ENCODE data around the gene GABBR2.

Gene GABBR2

DNA sequence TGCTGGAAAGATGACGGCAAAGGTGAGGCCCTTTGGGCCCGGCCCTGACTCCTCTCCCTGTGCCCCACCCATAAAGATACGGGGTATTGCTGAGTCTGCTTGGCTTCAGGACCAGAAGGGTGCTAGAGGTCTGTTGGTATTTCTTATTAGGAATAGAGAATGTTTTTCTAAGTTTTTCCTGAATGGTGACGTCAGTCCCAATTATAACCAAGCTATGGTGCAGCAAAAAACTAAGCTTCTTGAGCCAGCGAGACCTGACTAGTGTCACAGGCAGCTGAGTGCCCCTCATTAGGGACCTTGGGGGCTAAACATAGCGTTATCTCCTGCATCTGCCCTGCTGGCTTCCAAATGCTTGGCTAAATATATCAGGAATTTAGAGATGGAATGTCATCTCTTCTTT, 302.3 kb downstream of the GABBR2 start:
- TF ChIP-seq, protein P1, sequence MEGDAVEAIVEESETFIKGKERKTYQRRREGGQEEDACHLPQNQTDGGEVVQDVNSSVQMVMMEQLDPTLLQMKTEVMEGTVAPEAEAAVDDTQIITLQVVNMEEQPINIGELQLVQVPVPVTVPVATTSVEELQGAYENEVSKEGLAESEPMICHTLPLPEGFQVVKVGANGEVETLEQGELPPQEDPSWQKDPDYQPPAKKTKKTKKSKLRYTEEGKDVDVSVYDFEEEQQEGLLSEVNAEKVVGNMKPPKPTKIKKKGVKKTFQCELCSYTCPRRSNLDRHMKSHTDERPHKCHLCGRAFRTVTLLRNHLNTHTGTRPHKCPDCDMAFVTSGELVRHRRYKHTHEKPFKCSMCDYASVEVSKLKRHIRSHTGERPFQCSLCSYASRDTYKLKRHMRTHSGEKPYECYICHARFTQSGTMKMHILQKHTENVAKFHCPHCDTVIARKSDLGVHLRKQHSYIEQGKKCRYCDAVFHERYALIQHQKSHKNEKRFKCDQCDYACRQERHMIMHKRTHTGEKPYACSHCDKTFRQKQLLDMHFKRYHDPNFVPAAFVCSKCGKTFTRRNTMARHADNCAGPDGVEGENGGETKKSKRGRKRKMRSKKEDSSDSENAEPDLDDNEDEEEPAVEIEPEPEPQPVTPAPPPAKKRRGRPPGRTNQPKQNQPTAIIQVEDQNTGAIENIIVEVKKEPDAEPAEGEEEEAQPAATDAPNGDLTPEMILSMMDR (IDR thresholded peaks at IDR 0.05; ENCODE audit: low read depth, low read length): no peak
- H3K4me3 ChIP-seq (replicated peaks in 1 of 2; ENCODE audit: low read depth in 2 of 2, low read length in 2 of 2): no peak overlapping the region
- DNase-seq (ENCODE audit: low read depth in 2 of 2): no peak

DNA sequence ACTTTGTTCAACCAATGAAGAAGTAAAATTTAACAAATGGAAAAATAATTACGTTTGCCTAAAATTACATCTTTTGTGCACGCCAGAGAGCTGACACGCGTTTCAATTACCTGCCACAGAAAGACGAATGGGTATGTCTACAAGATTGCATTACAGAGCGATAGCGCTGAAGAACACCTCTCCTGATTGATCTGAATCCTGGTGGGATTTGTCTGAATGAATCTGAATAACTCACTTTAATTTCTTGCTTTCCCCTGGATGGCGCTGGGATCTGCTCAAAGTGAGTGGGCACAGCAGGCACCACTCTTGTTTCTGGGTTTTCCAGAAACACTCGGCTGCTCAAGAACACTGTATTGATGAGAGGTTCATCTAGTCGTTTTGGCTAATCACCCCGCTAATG, 304.5 kb downstream of the GABBR2 start:
- no peak overlapping the region for H3K4me3 ChIP-seq (replicated peaks in 1 of 2; ENCODE audit: low read depth in 2 of 2, low read length in 2 of 2)
- TF ChIP-seq, protein P1 (IDR thresholded peaks at IDR 0.05; ENCODE audit: low read depth, low read length): no peak
- no peak for DNase-seq (ENCODE audit: low read depth in 2 of 2)

DNA sequence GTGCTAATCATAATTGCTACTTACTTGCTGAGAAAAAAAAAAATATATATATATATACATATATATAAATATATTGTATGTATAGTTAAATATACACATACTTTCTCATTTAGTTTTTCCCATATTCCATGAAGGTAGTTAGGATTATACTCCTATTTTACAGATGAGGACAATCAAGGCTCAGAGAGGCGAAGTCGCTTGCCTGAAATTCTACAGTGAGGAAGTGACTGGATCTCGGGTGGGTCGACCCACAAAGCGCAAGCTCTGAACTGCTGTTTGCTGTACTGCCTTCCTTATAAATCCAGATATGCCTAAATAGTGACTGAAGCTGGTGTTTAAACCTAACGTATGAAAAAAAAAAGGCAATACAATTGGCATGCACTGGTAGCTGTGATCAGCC, 305.0 kb downstream of the GABBR2 start:
- TF ChIP-seq, protein P1 (IDR thresholded peaks at IDR 0.05; ENCODE audit: low read depth, low read length): no peak
- no peak for DNase-seq (ENCODE audit: low read depth in 2 of 2)
- H3K4me3 ChIP-seq (replicated peaks in 1 of 2; ENCODE audit: low read depth in 2 of 2, low read length in 2 of 2): no peak overlapping the region

DNA sequence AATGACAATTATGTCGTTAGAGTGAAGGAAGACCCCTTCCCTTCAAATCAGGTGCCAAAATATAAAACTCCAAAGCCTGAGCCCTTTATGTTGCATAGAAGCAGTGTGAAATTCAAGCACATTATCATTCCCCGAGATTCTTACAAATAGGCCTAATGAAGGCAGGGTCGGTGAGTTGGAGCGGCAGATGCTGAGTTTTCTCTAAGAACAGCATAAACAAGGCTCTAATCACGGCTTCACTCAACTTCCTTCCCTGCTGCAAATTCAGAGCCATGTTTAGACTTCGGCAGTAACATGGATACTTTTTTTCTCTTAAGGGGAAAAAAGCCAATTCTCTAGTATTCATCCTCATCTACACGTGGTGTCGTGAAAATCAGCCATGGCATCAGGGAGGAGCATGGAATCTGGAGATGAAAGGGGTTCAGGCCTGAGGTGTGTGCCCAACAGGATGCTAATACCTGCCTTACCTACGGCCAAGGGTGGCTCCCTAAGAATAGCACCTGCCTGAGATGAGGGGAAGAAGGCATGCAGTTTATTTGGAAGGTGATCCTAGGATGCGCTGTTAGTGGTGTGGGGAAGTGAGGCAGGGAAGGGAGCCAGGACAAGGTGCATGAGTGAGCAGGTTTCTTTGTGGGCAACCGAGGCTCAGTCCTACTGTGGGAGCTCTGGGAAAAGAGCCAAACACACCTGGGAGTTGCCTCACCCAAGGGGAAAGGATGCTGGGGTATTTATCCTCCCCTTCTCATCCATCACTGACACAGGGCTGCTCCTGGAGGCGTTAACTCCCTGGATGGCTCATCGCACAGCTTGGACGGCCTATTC, 306.5 kb downstream of the GABBR2 start:
- no peak overlapping the region for H3K4me3 ChIP-seq (replicated peaks in 1 of 2; ENCODE audit: low read depth in 2 of 2, low read length in 2 of 2)
- TF ChIP-seq, protein P1 (IDR thresholded peaks at IDR 0.05; ENCODE audit: low read depth, low read length): no peak
- peak in 1 of 2 donors; percentile 7 for DNase-seq (ENCODE audit: low read depth in 2 of 2)

DNA sequence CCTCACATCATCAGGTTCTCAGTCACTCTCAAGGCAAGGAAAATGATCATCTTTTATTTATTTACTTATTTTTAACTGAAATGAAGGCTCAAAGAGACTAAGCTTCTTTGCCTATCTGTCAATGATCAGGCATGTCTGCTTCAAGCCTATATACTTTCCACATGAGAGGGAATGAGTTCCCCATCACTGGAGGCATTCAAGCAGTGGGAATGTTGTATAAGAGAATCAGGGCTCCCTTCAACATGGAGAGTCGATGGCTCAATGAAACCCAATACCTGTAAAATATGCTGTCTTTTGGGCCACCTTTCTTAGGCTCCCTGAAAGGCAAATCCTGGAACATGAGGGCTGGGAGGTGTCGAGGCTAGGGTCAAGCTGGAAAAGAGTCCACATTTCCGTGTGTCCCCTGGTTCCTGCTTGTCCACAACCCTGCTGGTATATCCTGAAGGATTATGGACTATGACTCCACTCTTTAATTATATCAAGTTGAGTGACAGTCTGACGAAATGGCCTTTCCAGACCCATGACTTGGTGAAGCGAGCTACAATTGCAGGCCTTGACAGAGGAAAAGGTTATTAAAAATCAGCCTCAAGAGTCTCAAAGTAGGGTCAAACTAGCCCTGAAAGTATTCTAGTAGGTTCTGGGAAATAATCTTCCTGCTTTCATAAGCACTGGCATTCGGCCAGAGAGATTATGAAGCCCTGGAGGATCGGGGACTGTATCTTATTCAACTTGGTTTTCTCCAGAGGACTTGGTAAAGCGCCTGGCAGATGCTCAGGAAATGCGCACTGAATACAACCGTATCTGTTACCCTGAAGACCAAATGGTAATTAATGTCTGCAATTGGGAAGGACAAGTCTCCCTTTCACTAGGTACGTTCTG, 307.4 kb downstream of the GABBR2 start:
- TF ChIP-seq, protein P1 (IDR thresholded peaks at IDR 0.05; ENCODE audit: low read depth, low read length): no peak
- peak; percentile 30 to 82 for DNase-seq (ENCODE audit: low read depth in 2 of 2)
- H3K4me3 ChIP-seq (replicated peaks in 1 of 2; ENCODE audit: low read depth in 2 of 2, low read length in 2 of 2): no peak overlapping the region

DNA sequence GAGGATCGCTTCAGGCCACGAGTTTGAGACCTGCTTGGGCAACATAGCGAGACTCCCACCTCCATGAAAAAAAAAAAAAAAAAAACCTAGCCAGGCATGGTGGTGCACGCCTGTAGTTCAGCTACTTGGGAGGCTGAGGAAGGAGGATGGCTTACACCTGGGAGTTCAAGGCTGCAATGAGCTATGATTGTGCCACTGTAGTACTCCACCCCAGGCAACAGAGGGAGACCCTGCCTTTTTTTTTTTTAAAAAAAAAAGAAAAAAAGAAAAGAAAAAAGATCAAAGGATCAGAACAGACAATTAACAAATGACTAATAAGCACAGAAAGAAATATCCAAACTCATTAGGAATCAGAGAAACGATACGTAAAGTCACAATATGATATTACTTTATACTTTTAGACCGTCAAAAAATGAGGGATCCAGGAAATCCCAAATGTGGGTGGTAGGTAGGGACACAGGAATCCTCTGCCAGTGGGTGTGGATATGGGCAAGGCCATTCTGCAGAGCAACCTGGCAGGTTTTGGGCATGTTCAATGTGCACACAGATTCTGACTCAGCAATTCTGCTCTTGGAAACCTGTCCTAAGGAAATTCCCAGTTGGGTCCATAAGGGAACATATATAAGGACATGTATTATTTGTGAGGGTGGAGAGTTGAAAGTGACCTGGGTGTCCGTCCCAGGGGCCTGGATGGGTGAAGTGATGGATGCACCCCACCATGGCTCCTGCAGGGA, 308.6 kb downstream of the GABBR2 start:
- TF ChIP-seq, protein P1 (IDR thresholded peaks at IDR 0.05; ENCODE audit: low read depth, low read length): peak; percentile 4
- DNase-seq (ENCODE audit: low read depth in 2 of 2): no peak
- no peak overlapping the region for H3K4me3 ChIP-seq (replicated peaks in 1 of 2; ENCODE audit: low read depth in 2 of 2, low read length in 2 of 2)
